Liver (tissue), 3 donors: ENCODE data around the gene TGFB1I1.

ENCODE experiments used
- ATF3 ChIP-seq: IDR thresholded peaks from 2 replicates; pipeline ENCODE4 v1.6.1; 2016; ENCODE audit warnings: antibody characterized with exemption
- CTCF ChIP-seq: fragments of 150-350 bp; IDR thresholded peaks from 2 replicates; pipeline ENCODE4 v1.5.1; 2017; ENCODE audit warnings: improper control_type of control experiment, low read depth, low read length; ENCODE audit not compliant: missing input control
- GABPA ChIP-seq, 2 donors: IDR thresholded peaks in 1 of 2; conservative IDR thresholded peaks in 1 of 2; 2 replicates each; pipeline ENCODE4 v1.6.1; 2016; ENCODE audit warnings: antibody characterized with exemption in 2 of 2, mild to moderate bottlenecking in 1 of 2, moderate library complexity in 1 of 2
- YY1 ChIP-seq: IDR thresholded peaks from 2 replicates; pipeline ENCODE4 v1.6.1; 2016; ENCODE audit warnings: antibody characterized with exemption, mild to moderate bottlenecking
- donor health status: healthy.
- donor health status: healthy.

GRCh38 chr16:31486045-31486444, 14.1 kb downstream of the TGFB1I1 start:
- TF ChIP-seq CTCF, result no peak
- TF ChIP-seq YY1, result no peak
- TF ChIP-seq GABPA (IDR thresholded peaks at IDR 0.05 in 1 of 2, conservative IDR thresholded peaks at IDR 0.05 in 1 of 2), result no peak
- TF ChIP-seq ATF3, result no peak
